Adrenal gland (tissue), 12 donors: ENCODE data around the gene PLPP4. TPM values are rescaled to one million over a fixed set of nuclear protein-coding genes. Genes with fewer than 3 reads are reported as not detected.

Experiments used
- DNase-seq, 7 donors: peaks; one replicate each; pipeline ENCODE4 v3.0.0-alpha.2; 2019 to 2020
- H3K27ac ChIP-seq, 5 donors: fragments of 200-600 bp; sonication (generic) in 4 of 5; 1 replicate in 3 of 5; 2 replicates in 2 of 5; pipeline versions ENCODE4 v1.5.1 to v1.8.0; 2016 to 2020; ENCODE audit warnings: mild to moderate bottlenecking in 1 of 5
- H3K27me3 ChIP-seq: fragments of 200-600 bp; 2 replicates; pipeline ENCODE4 v1.8.0; 2021
- H3K36me3 ChIP-seq, 2 donors: fragments of 200-600 bp; replicated peaks in 1 of 2; 1 replicate in 1 of 2; 2 replicates in 1 of 2; pipeline versions ENCODE4 v1.5.1 to v1.8.0; 2018 to 2022
- H3K4me1 ChIP-seq, 2 donors: fragments of 200-600 bp; replicated peaks in 1 of 2; 1 replicate in 1 of 2; 2 replicates in 1 of 2; pipeline versions ENCODE4 v1.5.1 to v1.8.0; 2018 to 2021
- H3K4me3 ChIP-seq, 4 donors: fragments of 200-600 bp; sonication (generic) in 3 of 4; one replicate each; pipeline ENCODE4 v1.5.1; 2016 to 2018
- H3K9me3 ChIP-seq, 3 donors: fragments of 200-600 bp; sonication (generic) in 1 of 3; replicated peaks in 1 of 3; 1 replicate in 2 of 3; 2 replicates in 1 of 3; pipeline versions ENCODE4 v1.5.1 to v1.8.0; 2016 to 2021
- CTCF ChIP-seq, 6 experiments: fragments of 450-650 bp in 4 of 6; fragments of 200-600 bp in 2 of 6; sonication (generic) in 1 of 6; IDR thresholded peaks; 1 replicate in 5 of 6; 2 replicates in 1 of 6; pipeline versions ENCODE4 v1.5.1 to v1.8.0; 2016 to 2021; ENCODE audit warnings: antibody characterized with exemption in 6 of 6, mild to moderate bottlenecking in 2 of 6, moderate library complexity in 1 of 6
- POLR2A ChIP-seq, 2 donors: fragments of 450-650 bp; IDR thresholded peaks; one replicate each; pipeline ENCODE4 v1.6.1; 2017; ENCODE audit warnings: antibody characterized with exemption in 2 of 2, mild to moderate bottlenecking in 2 of 2, moderate library complexity in 1 of 2
- WGBS, 4 donors: extraction: QIAGEN DNeasy Blood & Tissue Kit in 2 of 4; methylation state at CpG; one replicate each; pipeline versions ENCODE4 v1.1.5 to v1.1.7; 2013 to 2017; 5-methylcytosine and 5-hydroxymethylcytosine counted together
- intact Hi-C, 2 donors: fragments of 100-400 bp; cut with DNase I; formaldehyde crosslinking; loops; one replicate each; pipeline versions ENCODE4 v1.14.1 to v1.15.0; 2022 to 2023
- polyA plus RNA-seq, 3 donors: library from polyadenylated mRNA; stranded (reverse); fragments of 200-250 nt in 2 of 3; fragments of 350-450 nt in 1 of 3; fragmentation: Illumina TruSeq in 1 of 3; extraction: RNeasy Lipid Tissue Mini Kit (QIAGEN cat#74804) in 1 of 3; gene quantifications; one replicate each; pipeline ENCODE4 v1.2.3, GENCODE V29; 2013 to 2014
- total RNA-seq, 9 donors: library from RNA; depleted of rRNA in 4 of 9; stranded (reverse); fragments of >200 nt in 4 of 9; fragments of 120-200 nt in 1 of 9; fragmentation: NEBNext Ultra II Directional in 1 of 9; extraction: Animal tissue kit (Norgen Biotek cat#: 25700) in 1 of 9; gene quantifications; one replicate each; pipeline versions ENCODE4 v1.1.0 to v1.2.4, GENCODE V29; 2013 to 2023
- donor health status: healthy with polysubstance abuse.
- donor health status: Bipolar disorder and iron deficiency.
- donor health status: DM: yes; HTN: yes; CAD: no.
- donor health status: DM: no; HTN: no; CAD: no.
- donor health status: DM: no; HTN: no; CAD: no.
- donor health status: DM: yes; HTN: yes; CAD: no.

Gene PLPP4
- total and polyA plus RNA-seq, 12 donors: 0.09 to 1.4 TPM; not detected in 10

DNA sequence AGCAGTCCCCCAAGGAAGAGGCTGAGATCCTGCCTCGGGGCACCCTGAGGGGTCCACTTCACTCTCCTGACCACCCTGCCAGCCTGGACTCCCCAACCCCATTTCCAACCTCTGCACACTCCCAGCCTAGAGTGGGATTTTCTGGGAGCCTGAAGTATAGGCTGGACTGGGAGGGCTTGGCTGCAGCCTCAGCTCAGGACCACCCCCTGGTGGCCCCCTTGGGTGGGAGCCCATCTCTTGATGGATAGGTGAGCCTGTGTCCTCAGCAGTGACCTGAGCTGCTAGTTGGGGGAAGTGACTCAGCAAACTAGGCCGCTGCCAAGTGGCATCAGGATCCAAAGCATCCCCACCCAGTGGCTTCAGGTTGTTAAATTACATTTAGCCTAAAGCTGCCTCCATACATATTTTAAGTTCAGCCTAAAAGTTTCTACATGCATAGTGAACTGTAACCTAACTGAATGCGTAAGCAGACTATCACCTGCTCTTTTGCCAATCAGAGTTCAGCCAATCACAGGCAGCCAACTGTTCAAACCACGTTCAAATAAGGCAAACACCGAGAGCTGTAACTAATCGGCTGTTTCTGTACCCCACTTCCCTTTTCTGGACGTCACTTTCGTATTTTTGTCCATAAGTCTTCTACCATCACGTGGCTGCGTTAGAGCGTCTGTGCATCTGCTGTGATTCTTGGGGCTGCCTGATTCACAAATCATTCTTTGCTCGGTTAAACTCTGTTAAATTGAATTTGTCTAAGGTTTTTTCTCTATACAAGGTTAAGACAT lies 144.0 kb downstream of the PLPP4 start:
- intact Hi-C loops: no loop called here
- Histone ChIP-seq H3K27me3 (no peaks in the 10 kb centered on the region), H3K4me3 (no peak overlapping the region), H3K36me3 (no peaks in the 10 kb centered on the region), H3K27ac (no peak overlapping the region), H3K9me3 (no peaks in the 10 kb centered on the region), H3K4me1 (no peaks in the 10 kb centered on the region)
- TF ChIP-seq CTCF (IDR thresholded peaks at IDR 0.05) (no peak), POLR2A (IDR thresholded peaks at IDR 0.05) (no peak)
- peak in 1 of 7 donors; percentile 2 for DNase-seq
- 58 to 78% (median 72%) methylated on average over 11 to 12 of the region's 12 CpGs for WGBS, 4 donors

DNA sequence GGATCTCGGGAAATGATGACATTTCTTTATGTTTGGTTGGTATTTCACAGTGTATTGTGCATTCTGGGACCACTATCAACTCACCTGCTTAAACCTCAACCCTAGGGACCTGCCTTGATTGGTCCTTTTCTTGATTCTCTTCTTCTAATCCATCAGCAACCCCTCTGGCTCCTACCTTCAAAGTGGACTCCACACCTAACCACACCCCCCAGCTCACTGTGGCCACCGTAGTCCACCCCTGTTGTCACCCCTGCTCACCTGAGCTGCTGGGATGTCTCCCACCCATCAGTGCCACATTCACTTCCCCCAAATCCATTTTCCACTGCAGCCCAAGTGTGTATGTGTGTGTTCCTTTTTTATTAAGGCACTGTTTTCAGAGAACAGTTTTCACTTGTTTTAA lies 145.0 kb downstream of the PLPP4 start:
- H3K4me1 ChIP-seq: no peaks in the 10 kb centered on the region
- TF ChIP-seq POLR2A (IDR thresholded peaks at IDR 0.05) (no peak), CTCF (IDR thresholded peaks at IDR 0.05) (no peak)
- 72 to 90% (median 85%) methylated on average over 2 of the region's 2 CpGs for WGBS, 4 donors

GRCh38 chr10:120605410-120605809 lies 148.4 kb downstream of the PLPP4 start:
- WGBS, 4 donors: 66 to 81% (median 73%) methylated on average over 3 of the region's 3 CpGs
- no peak overlapping the region for H3K4me3 ChIP-seq
- H3K36me3 ChIP-seq: no peaks in the 10 kb centered on the region
- intact Hi-C loops: no loop called here
- no peaks in the 10 kb centered on the region for H3K9me3 ChIP-seq
- H3K27ac ChIP-seq: no peak overlapping the region
- no peaks in the 10 kb centered on the region for H3K27me3 ChIP-seq
- DNase-seq: no peak
- H3K4me1 ChIP-seq: no peaks in the 10 kb centered on the region
- TF ChIP-seq CTCF (IDR thresholded peaks at IDR 0.05) (no peak), POLR2A (IDR thresholded peaks at IDR 0.05) (no peak)

More for the DNA sequence above, 145.0 kb downstream of the PLPP4 start:
- DNase-seq: no peak
- H3K36me3 ChIP-seq: no peaks in the 10 kb centered on the region
- no peaks in the 10 kb centered on the region for H3K9me3 ChIP-seq
- H3K4me3 ChIP-seq: no peak overlapping the region
- no peaks in the 10 kb centered on the region for H3K27me3 ChIP-seq
- H3K27ac ChIP-seq: no peak overlapping the region
- intact Hi-C loops: no loop called here

GRCh38 chr10:120606051-120606764 lies 149.2 kb downstream of the PLPP4 start:
- intact Hi-C loops: no loop called here
- Histone ChIP-seq H3K9me3 (no peaks in the 10 kb centered on the region), H3K4me3 (no peak overlapping the region), H3K4me1 (no peaks in the 10 kb centered on the region), H3K36me3 (no peaks in the 10 kb centered on the region), H3K27ac (no peak overlapping the region), H3K27me3 (no peaks in the 10 kb centered on the region)
- no peak for DNase-seq
- TF ChIP-seq POLR2A (IDR thresholded peaks at IDR 0.05): no peak
- no peak for TF ChIP-seq CTCF (IDR thresholded peaks at IDR 0.05)
- WGBS, 4 donors: 70 to 78% (median 74%) methylated on average over 5 of the region's 5 CpGs
